GM19468 (cell line): Measurements from ENCODE around the gene NTN1.

Experiments
- ATAC-seq: cut with Tn5 transposase; IDR thresholded peaks from one replicate; pipeline ENCODE4 v1.9.1; 2021; ENCODE audit warnings: mild to moderate bottlenecking, moderate library complexity, moderate number of reproducible peaks; ENCODE audit not compliant: unreplicated experiment; ENCODE audit errors: extremely low read depth

Gene NTN1

DNA sequence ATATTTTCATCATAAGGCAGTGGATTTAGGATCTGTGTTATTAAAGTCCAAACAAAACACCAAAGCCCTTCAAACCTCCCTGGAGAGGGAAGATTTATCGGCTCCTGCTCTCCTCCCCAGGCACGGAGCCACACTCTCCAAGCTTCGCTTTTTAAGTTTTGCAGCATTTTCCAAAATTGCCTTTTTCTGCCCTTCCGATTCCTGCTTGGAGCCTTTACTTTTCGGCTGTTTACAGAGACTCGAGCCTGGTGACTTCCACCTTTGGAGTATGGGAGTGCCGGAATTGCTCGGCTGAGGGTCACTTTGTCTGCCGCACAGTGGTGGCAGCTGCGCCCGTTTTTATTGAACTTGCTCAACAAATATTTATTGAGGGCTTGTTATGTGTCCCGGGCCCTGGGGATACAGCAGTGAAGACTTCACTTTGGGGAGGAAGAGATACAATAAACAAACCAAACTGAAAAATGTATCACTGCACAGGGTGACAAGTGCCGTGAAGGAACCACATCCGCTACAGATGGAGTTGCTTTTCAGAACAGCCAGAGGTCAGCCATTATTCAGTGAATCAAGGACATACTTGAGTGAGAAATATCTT lies 185.5 kb downstream of the NTN1 start:
- ATAC-seq, result no peak

DNA sequence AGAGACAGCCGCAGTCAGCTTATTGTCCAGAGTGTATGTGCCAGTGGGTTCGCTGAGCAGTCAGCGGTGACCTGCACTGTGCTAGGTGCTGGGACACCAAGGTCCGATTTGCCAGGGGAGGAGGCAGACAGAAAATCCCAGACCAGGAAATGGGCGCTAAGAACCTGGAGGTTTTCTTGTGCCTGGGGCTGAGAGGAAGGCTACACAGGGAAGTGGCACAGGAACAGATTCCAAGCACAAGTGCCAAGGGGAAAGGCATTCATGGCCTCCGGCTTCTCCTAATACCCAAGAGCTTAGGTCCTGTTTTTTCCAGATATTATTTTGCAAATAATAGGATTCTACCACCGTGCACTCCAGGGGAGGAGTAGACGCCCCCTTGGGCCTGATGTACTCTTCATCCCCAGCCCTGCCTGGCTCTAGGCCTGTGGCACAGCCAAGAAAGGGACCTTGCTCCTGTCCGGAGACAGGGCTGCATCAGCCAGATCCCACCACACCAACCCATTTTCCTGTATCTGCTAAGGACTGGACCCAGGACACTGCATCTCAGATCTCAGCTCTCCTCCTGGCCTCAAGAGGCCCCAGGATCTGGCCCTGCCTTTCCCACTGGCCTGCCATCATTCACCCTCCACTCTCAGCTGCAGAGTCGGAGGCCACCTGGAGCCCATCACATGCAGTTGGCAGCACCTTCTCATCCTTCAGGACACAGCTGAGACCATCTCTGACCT lies 187.2 kb downstream of the NTN1 start:
- ATAC-seq, result no peak

- ATAC-seq, result no peak
Observed at GRCh38 chr17:9209347-9209746, 188.0 kb downstream of the NTN1 start.

DNA sequence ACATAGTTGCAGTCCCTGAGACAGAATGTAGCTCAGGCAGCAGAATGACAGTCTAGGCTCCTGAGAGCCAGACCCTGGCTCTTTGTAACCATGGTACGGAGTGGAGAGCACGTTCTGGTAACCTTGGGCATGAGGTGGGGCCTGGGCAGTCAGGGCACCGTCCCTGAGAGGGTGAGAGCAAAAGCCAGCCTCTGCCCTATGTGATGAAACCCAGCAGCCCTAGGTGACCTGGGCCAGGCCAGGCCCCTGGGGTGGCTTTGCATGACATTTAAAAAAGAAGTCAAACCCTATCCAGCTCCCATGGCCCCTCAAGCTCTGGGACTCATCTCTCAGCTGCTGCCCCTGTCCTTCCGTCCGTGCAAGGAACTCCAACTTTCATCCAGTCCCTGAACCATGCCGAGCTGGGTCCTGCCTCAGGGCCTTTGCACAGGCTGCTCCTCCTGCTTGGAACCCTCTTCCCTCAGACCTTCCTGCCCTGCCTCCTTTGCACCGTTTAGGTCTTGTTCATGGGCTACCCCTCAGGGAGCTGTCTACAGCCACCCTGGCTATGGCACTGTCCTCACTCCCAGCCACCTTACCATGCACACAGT lies 188.6 kb downstream of the NTN1 start:
- ATAC-seq, result no peak

DNA sequence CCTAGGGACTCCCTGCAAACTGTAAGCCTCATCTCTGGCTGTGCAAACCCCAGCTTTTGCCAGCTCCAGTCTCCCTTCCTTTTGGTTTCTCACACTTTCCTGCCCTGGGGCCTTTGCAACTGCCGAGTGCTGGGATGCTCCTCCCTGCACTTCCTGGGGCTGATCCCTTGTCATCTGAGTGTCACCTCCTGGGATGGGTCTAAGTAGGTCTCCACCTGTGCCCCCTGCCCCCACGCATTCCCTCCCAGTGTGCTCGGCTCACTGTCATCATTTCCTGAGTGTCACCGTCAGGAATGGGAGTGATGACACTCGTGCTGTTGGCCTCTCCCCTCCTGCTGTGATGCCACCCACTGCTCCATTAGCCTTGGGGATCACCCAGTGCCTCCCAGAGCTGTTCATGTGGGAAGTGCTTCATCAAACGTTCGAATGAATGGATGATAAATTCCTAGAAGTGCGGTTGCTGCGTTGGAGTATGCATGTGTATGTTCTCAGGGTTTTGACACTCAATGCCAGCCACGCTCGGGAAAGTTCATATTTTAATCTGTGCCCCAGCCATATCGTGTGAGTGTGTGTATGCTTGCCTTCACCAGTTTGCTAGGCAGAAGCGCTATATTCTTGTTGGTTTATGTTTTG lies 189.9 kb downstream of the NTN1 start:
- no peak for ATAC-seq

DNA sequence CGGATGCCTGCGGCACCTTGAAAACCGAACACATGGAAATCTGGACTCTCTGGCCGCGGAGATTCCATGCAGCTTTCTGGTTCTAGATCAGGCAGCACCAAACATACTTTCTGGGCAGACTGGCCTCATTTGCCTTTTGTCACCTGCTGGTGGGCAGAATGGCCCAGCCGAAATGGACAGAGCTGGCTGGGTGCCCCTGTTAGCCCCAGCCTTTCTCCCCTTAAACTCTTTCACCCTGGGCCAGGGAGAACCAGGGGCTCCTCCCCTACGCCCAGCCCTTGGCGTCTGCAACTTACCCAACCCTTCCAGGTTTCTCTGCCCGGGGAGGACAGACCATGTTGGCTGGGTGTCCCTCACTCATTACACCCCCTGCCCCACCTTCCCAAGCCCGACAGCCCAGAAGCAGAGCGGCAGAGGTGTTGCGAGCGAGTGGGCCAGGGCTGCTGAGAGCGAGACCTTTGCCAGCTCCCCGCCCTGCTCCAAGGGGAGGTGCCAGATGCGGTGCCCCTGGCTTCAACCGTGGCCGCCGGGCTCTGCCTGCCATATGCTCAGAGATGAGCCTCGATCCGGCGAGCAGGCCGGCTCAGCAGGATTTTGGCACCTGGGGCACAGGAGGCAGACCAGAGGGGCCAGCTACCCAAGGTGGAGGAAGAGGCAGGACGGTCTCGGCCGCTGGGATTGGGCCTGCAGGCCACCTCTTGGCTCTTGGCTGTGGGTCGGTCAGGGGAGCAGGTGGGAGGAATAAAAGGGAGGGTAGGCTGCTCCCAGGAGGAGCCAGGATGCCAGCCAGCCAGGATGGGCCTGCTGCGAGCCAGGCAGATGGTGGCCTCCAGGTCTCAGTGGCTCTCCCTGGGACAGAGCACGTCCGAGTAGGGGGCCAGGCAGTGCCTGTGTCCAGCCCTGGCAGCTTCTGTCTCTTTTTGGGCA lies 191.3 kb downstream of the NTN1 start:
- ATAC-seq, result no peak

GRCh38 chr17:9213303-9213640 lies 192.0 kb downstream of the NTN1 start:
- ATAC-seq, result no peak

- no peak for ATAC-seq
Observed at GRCh38 chr17:9215465-9215864, 194.2 kb downstream of the NTN1 start.

GRCh38 chr17:9217151-9218056 lies 196.1 kb downstream of the NTN1 start:
- no peak for ATAC-seq

GRCh38 chr17:9218064-9218635 lies 196.8 kb downstream of the NTN1 start:
- ATAC-seq, result no peak

GRCh38 chr17:9218911-9219310 lies 197.6 kb downstream of the NTN1 start:
- no peak for ATAC-seq

DNA sequence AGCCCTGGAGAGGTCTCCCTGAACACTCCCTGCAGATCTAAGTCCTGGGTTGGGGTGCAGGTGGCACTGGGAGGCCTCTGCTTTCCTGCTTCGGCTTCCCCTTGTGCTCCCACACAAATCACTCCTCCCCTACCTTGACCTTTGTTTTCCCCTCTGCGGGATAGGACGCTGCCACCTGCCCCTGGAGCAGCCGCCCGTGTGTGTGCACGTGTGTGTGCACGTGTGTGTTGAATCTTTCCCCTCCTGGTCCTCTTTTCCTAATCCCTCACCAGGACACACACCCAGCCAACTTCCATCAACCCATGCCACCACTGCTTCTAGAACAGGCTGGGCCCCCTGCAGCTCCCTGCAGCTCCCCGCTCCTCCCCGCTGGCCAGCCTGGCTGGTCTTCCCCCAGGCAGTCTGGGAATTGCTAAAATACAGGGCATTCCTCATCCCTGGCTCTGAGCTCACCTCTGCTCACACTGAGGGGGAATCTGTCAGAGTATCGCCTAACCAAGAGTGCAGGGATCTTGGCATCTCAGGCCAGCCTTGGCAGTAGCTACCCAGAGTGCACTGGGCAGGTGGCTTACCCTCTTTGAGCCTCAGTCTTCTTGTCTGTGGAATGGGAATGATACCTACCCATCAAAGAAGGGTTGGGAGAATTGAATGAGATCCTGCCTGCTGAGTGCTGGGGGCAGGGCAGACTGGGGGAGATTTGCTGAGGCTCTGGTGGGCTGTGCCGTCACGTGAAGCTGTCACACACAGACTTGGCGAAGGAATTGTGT lies 198.5 kb downstream of the NTN1 start:
- ATAC-seq, result no peak

- ATAC-seq, result no peak
Observed at GRCh38 chr17:9220398-9221146, 199.3 kb downstream of the NTN1 start.

DNA sequence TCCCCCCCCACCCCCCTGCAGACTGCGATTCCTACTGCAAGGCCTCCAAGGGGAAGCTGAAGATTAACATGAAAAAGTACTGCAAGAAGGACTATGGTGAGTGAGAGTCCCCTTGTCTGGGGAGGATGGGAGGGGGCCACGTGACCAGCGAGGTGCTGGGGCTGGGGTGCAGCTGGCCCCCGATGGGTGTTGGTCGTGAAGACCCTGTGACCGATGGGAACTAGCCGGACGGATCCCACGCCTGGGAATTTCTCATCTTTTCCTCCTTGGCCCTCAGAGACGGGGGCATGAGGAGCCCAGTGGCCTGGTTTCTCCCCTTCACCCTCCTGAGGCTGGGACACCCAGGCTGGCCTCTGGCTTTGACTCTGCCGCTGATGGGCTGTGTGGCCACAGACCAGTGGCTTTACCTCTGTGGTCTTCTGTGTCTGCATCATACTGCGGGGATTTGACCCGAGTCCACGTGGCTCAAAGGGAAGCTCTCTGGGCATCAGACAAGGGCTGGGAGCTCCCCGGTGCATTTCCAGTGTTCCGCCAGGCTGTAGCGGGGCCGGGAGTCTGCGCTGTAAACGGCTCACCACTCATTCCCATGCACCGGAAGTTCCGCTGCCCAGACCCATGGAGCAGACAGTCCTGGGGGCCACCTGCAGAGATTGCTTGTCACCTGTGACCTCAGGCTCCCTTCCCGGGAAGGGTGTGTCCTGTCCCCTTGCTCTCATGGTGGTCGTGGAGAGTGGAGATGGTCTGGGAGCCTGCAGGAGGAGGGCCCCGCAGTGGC lies 200.0 kb downstream of the NTN1 start:
- no peak for ATAC-seq

GRCh38 chr17:9221922-9222180 lies 200.5 kb downstream of the NTN1 start:
- ATAC-seq, result no peak

GRCh38 chr17:9223531-9223930 lies 202.2 kb downstream of the NTN1 start:
- no peak for ATAC-seq

GRCh38 chr17:9224485-9224884 lies 203.2 kb downstream of the NTN1 start:
- no peak for ATAC-seq
